Uterus (tissue), 2 donors: Measurements from ENCODE around the gene KCNQ5.

ENCODE experiments used
- POLR2A ChIP-seq, 2 donors: fragments of 450-650 bp; IDR thresholded peaks; one replicate each; pipeline ENCODE4 v1.6.1; 2016; ENCODE audit warnings: antibody characterized with exemption in 2 of 2, mild to moderate bottlenecking in 1 of 2, moderate library complexity in 1 of 2
- TF ChIP-seq, protein P1 (sequence below), 4 experiments: fragments of 200-600 bp in 2 of 4; fragments of 450-650 bp in 2 of 4; sonication (generic) in 2 of 4; IDR thresholded peaks; one replicate each; pipeline ENCODE4 v1.5.1; 2016 to 2019; ENCODE audit warnings: antibody characterized with exemption in 4 of 4, mild to moderate bottlenecking in 2 of 4, moderate library complexity in 1 of 4

DNA sequence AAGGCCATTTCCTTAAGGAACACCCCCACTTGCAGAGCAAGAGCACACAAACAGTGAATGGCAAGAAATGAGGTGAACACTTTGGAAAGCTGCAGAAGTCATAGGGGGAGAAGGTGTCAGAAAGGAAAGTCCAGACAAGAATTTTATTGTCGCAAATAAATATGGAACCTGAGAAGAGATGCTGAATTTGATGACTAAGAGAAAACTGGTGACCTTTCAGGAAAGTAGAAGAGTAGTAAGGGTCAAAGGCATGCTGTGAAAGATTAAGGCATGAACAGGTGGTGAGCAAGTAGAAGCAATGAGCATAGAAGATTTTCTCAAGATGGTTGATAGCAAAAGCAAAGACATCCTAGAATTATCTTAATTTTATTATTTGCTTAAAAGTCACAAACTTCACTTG lies 194.2 kb downstream of the KCNQ5 start:
- TF ChIP-seq, protein P1, sequence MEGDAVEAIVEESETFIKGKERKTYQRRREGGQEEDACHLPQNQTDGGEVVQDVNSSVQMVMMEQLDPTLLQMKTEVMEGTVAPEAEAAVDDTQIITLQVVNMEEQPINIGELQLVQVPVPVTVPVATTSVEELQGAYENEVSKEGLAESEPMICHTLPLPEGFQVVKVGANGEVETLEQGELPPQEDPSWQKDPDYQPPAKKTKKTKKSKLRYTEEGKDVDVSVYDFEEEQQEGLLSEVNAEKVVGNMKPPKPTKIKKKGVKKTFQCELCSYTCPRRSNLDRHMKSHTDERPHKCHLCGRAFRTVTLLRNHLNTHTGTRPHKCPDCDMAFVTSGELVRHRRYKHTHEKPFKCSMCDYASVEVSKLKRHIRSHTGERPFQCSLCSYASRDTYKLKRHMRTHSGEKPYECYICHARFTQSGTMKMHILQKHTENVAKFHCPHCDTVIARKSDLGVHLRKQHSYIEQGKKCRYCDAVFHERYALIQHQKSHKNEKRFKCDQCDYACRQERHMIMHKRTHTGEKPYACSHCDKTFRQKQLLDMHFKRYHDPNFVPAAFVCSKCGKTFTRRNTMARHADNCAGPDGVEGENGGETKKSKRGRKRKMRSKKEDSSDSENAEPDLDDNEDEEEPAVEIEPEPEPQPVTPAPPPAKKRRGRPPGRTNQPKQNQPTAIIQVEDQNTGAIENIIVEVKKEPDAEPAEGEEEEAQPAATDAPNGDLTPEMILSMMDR (IDR thresholded peaks at IDR 0.05): no peak
- no peak for TF ChIP-seq POLR2A (IDR thresholded peaks at IDR 0.05)
